Endodermal cell (in vitro differentiated cells): ENCODE data around the gene ATP2B2. TPM values are rescaled to one million over a fixed set of nuclear protein-coding genes. Genes with fewer than 3 reads are reported as not detected.

ENCODE experiments used
- DNase-seq: peaks from one replicate; pipeline ENCODE4 v3.0.0-alpha.2; 2017
- H3K27ac ChIP-seq: 2 replicates; pipeline ENCODE4 v1.5.1; 2013; ENCODE audit warnings: mild to moderate bottlenecking, low read depth, low read length, moderate library complexity
- H3K27me3 ChIP-seq: 2 replicates; pipeline ENCODE4 v1.6.1; 2013; ENCODE audit warnings: mild to moderate bottlenecking, low read length, moderate library complexity; ENCODE audit not compliant: insufficient read depth, control insufficient read depth, poor library complexity, severe bottlenecking
- H3K36me3 ChIP-seq: 2 replicates; pipeline ENCODE4 v1.7.0; 2013; ENCODE audit warnings: mild to moderate bottlenecking, low read length, moderate library complexity; ENCODE audit not compliant: control insufficient read depth, insufficient read depth
- H3K4me1 ChIP-seq: one replicate; pipeline ENCODE4 v1.7.0; 2013; ENCODE audit warnings: low read length; ENCODE audit not compliant: control insufficient read depth, insufficient read depth
- H3K4me3 ChIP-seq: 2 replicates; pipeline ENCODE4 v1.5.1; 2013; ENCODE audit warnings: mild to moderate bottlenecking, low read length, moderate library complexity
- H3K9ac ChIP-seq: 2 replicates; pipeline ENCODE4 v1.6.1; 2013; ENCODE audit warnings: mild to moderate bottlenecking, low read length, moderate library complexity; ENCODE audit not compliant: poor library complexity, severe bottlenecking; ENCODE audit errors: extremely low read depth
- H3K9me3 ChIP-seq: 2 replicates; pipeline ENCODE4 v1.6.1; 2013; ENCODE audit warnings: mild to moderate bottlenecking, low read length, moderate library complexity; ENCODE audit not compliant: control insufficient read depth
- H3K27ac Mint-ChIP-seq: 2 replicates; pipeline ENCODE4 v1.8.0; 2020; ENCODE audit warnings: mixed read lengths
- H3K27me3 Mint-ChIP-seq: 2 replicates; pipeline ENCODE4 v1.8.0; 2021; ENCODE audit warnings: mild to moderate bottlenecking, mixed read lengths; ENCODE audit not compliant: insufficient read depth
- H3K36me3 Mint-ChIP-seq: 2 replicates; pipeline ENCODE4 v1.8.0; 2020; ENCODE audit warnings: low read depth, mixed read lengths
- H3K4me1 Mint-ChIP-seq: 2 replicates; pipeline ENCODE4 v1.8.0; 2020; ENCODE audit warnings: mixed read lengths
- H3K4me3 Mint-ChIP-seq: 2 replicates; pipeline ENCODE4 v1.8.0; 2020; ENCODE audit warnings: mild to moderate bottlenecking, moderate library complexity, mixed read lengths
- H3K9me3 Mint-ChIP-seq: 2 replicates; pipeline ENCODE4 v1.8.0; 2020; ENCODE audit warnings: mild to moderate bottlenecking, mixed read lengths
- CTCF ChIP-seq: fragments of 200-600 bp; sonication (generic); conservative IDR thresholded peaks from 2 replicates; pipeline ENCODE4 v1.5.0; 2021; ENCODE audit warnings: antibody characterized with exemption, mild to moderate bottlenecking
- WGBS, 2 experiments: methylation state at CpG; one replicate each; pipeline versions ENCODE4 v1.1.5 to v1.1.7; 2013; ENCODE audit warnings: missing lambda C conversion rate in 2 of 2, mixed read lengths in 1 of 2; ENCODE audit not compliant: insufficient coverage in 1 of 2, insufficient read length in 1 of 2; 5-methylcytosine and 5-hydroxymethylcytosine counted together
- total RNA-seq, 2 donors: library from RNA; stranded (reverse); fragmentation: NEBNext Ultra II Directional in 1 of 2; extraction: Animal tissue kit (Norgen Biotek cat#: 25700) in 1 of 2; gene quantifications; 2 replicates in 1 of 2; 3 replicates in 1 of 2; pipeline ENCODE4 v1.2.1, GENCODE V29; 2021

ATP2B2 gene
- total RNA-seq, 2 donors from 2014 or later: 0.09 TPM; not detected in 1

GRCh38 chr3:10361375-10361774, 144.0 kb downstream of the ATP2B2 start:
- Histone ChIP-seq H3K27ac (no peak overlapping the region), H3K4me3 (no peak overlapping the region), H3K9ac (no peak overlapping the region), H3K4me1 (no peaks in the 10 kb centered on the region), H3K36me3 (no peaks in the 10 kb centered on the region), H3K9me3 (no peaks in the 10 kb centered on the region), H3K27me3 (no peaks in the 10 kb centered on the region)
- DNase-seq: no peak
- Mint-ChIP-seq H3K4me1 (peaks cover 26% of the 10 kb centered on the region), H3K9me3 (peaks cover 16% of the 10 kb centered on the region), H3K27me3 (no peaks in the 10 kb centered on the region), H3K4me3 (no peak overlapping the region), H3K27ac (no peak overlapping the region), H3K36me3 (no peaks in the 10 kb centered on the region)
- 81 to 86% methylated on average over 5 of the region's 5 CpGs for WGBS, 2 experiments
- TF ChIP-seq CTCF: no peak

GRCh38 chr3:10360478-10360877, 144.9 kb downstream of the ATP2B2 start:
- DNase-seq: no peak
- Mint-ChIP-seq H3K27me3 (no peaks in the 10 kb centered on the region), H3K4me3 (no peak overlapping the region), H3K9me3 (peaks cover 16% of the 10 kb centered on the region), H3K4me1 (peaks cover 30% of the 10 kb centered on the region), H3K27ac (no peak overlapping the region), H3K36me3 (no peaks in the 10 kb centered on the region)
- Histone ChIP-seq H3K27me3 (no peaks in the 10 kb centered on the region), H3K9me3 (no peaks in the 10 kb centered on the region), H3K27ac (no peak overlapping the region), H3K36me3 (no peaks in the 10 kb centered on the region), H3K4me3 (no peak overlapping the region), H3K4me1 (no peaks in the 10 kb centered on the region), H3K9ac (no peak overlapping the region)
- TF ChIP-seq CTCF: no peak
- 96 to 100% methylated on average over 2 to 7 of the region's 7 CpGs for WGBS, 2 experiments

GRCh38 chr3:10359761-10360161, 145.6 kb downstream of the ATP2B2 start:
- Mint-ChIP-seq H3K4me3 (no peak overlapping the region), H3K27ac (no peak overlapping the region), H3K9me3 (peaks cover 16% of the 10 kb centered on the region), H3K27me3 (no peaks in the 10 kb centered on the region), H3K36me3 (no peaks in the 10 kb centered on the region), H3K4me1 (peaks cover 34% of the 10 kb centered on the region)
- Histone ChIP-seq H3K4me1 (no peaks in the 10 kb centered on the region), H3K36me3 (no peaks in the 10 kb centered on the region), H3K9ac (no peak overlapping the region), H3K9me3 (no peaks in the 10 kb centered on the region), H3K27ac (no peak overlapping the region), H3K4me3 (no peak overlapping the region), H3K27me3 (no peaks in the 10 kb centered on the region)
- 94 to 96% methylated on average over 12 to 19 of the region's 19 CpGs for WGBS, 2 experiments
- no peak for DNase-seq
- no peak for TF ChIP-seq CTCF
